Thoracic aorta (tissue), 2 donors: Measurements from ENCODE around the gene STK36. TPM values are rescaled to one million over a fixed set of nuclear protein-coding genes. Genes with fewer than 3 reads are reported as not detected.

ENCODE experiments used
- ATAC-seq: fragments of 150-250 bp; one replicate; pipeline ENCODE4 v1.8.0; 2017; ENCODE audit warnings: low read depth; ENCODE audit not compliant: insufficient number of reproducible peaks, low FRiP score
- DNase-seq: peaks from one replicate; pipeline ENCODE4 v3.0.0-alpha.2; 2020; ENCODE audit warnings: low spot score
- H3K27ac ChIP-seq, 2 donors: fragments of 200-600 bp; sonication (generic); 1 replicate in 1 of 2; 2 replicates in 1 of 2; pipeline ENCODE4 v1.5.1; 2016; ENCODE audit warnings: mild to moderate bottlenecking in 2 of 2, moderate library complexity in 2 of 2
- H3K27me3 ChIP-seq: fragments of 200-600 bp; sonication (generic); replicated peaks from 2 replicates; pipeline ENCODE4 v1.6.0; 2016; ENCODE audit warnings: mild to moderate bottlenecking; ENCODE audit not compliant: insufficient read depth
- H3K36me3 ChIP-seq: fragments of 200-600 bp; sonication (generic); one replicate; pipeline ENCODE4 v1.5.1; 2016
- H3K4me1 ChIP-seq, 2 donors: fragments of 200-600 bp; sonication (generic); 1 replicate in 1 of 2; 2 replicates in 1 of 2; pipeline versions ENCODE4 v1.5.1 to v1.6.0; 2016; ENCODE audit warnings: low read depth in 2 of 2, mild to moderate bottlenecking in 1 of 2; ENCODE audit not compliant: control insufficient read depth in 1 of 2
- H3K4me3 ChIP-seq: fragments of 200-600 bp; sonication (generic); 2 replicates; pipeline ENCODE4 v1.5.1; 2016; ENCODE audit warnings: mild to moderate bottlenecking
- H3K9me3 ChIP-seq: fragments of 200-600 bp; sonication (generic); 2 replicates; pipeline ENCODE4 v1.5.1; 2016
- CTCF ChIP-seq: fragments of 200-600 bp; sonication (generic); IDR thresholded peaks from one replicate; pipeline ENCODE4 v1.5.1; 2019; ENCODE audit warnings: antibody characterized with exemption
- total RNA-seq, 2 donors: library from RNA; depleted of rRNA; stranded (reverse); fragments of >200 nt; gene quantifications; one replicate each; pipeline versions ENCODE4 v1.1.0 to v1.2.3, GENCODE V29; 2016

The STK36 gene
- total RNA-seq, 2 donors from 2014 or later, result 26.0 to 55.4 TPM

DNA sequence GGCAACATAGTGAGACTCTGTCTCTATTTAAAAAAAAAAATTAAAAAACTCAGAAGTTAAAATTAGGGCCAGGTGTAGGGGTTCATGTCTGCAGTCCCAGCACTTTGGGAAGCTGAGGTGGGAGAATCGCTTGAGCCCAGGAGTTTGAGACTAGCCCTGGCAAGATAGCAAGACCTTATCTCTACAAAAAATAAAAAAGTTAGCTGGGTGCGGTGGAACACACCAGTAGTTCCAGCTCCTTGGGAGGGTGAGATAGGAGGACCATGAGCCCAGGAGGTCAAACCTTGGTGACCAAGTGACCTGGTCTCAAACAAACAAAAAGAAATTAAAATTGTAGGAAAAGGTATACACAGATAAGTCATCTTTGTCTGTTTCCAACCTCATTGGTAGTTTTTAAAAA lies 50.0 kb downstream of the STK36 start:
- no peaks in the 10 kb centered on the region for H3K36me3 ChIP-seq
- no peak overlapping the region for H3K4me3 ChIP-seq
- H3K27me3 ChIP-seq, result no peaks in the 10 kb centered on the region
- TF ChIP-seq CTCF, result no peak
- H3K27ac ChIP-seq, result no peak overlapping the region
- ATAC-seq (no peak), DNase-seq (no peak)
- H3K9me3 ChIP-seq, result peaks cover 15% of the 10 kb centered on the region
- H3K4me1 ChIP-seq, result peaks cover 3 to 4% of the 10 kb centered on the region in 2 donors

DNA sequence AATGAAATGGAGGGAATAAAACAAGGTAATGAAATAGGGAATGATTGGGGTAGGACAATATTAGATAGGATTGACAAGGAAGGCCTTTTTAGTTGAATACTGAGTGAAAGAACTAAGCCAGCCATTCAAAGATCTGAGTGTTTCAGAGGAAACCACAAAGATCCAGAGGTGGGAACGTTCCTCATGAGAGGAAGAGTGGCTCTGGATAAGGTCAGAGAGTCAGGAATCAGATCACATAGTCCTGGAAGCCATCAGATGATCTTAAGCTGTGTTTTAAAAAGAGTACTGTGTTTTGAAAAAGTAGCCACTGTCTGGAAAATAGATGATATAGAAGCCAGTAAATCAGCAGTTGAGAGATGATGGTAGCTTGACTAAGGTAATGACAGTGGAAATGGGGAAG lies 50.5 kb downstream of the STK36 start:
- H3K9me3 ChIP-seq, result peaks cover 17% of the 10 kb centered on the region
- no peak overlapping the region for H3K27ac ChIP-seq
- no peak for TF ChIP-seq CTCF
- no peaks in the 10 kb centered on the region for H3K27me3 ChIP-seq
- ATAC-seq (no peak), DNase-seq (no peak)
- no peak overlapping the region for H3K4me3 ChIP-seq
- no peaks in the 10 kb centered on the region for H3K36me3 ChIP-seq
- H3K4me1 ChIP-seq, result peaks cover under 1 to 3% of the 10 kb centered on the region in 2 donors

GRCh38 chr2:218722876-218723785 lies 51.2 kb downstream of the STK36 start:
- H3K4me1 ChIP-seq, result peaks cover 0 to 3% of the 10 kb centered on the region in 2 donors
- no peaks in the 10 kb centered on the region for H3K27me3 ChIP-seq
- TF ChIP-seq CTCF, result no peak
- no peak for DNase-seq
- H3K27ac ChIP-seq, result no peak overlapping the region
- no peak for ATAC-seq
- no peak overlapping the region for H3K4me3 ChIP-seq
- H3K9me3 ChIP-seq, result peaks cover 19% of the 10 kb centered on the region
- H3K36me3 ChIP-seq, result no peaks in the 10 kb centered on the region

GRCh38 chr2:218726004-218726574 lies 54.2 kb downstream of the STK36 start:
- peaks cover 19% of the 10 kb centered on the region for H3K9me3 ChIP-seq
- no peaks in the 10 kb centered on the region for H3K27me3 ChIP-seq
- no peak for DNase-seq
- no peak overlapping the region for H3K27ac ChIP-seq
- TF ChIP-seq CTCF, result no peak
- no peak for ATAC-seq
- H3K4me3 ChIP-seq, result no peak overlapping the region
- peaks cover 2 to 3% of the 10 kb centered on the region in 2 donors for H3K4me1 ChIP-seq
- H3K36me3 ChIP-seq, result no peaks in the 10 kb centered on the region

GRCh38 chr2:218727502-218728165 lies 55.7 kb downstream of the STK36 start:
- DNase-seq (no peak), ATAC-seq (no peak)
- TF ChIP-seq CTCF, result peak; percentile 45
- Histone ChIP-seq H3K36me3 (no peaks in the 10 kb centered on the region), H3K27ac (no peak overlapping the region), H3K4me1 (peaks cover 10 to 14% of the 10 kb centered on the region in 2 donors), H3K27me3 (no peaks in the 10 kb centered on the region), H3K4me3 (no peak overlapping the region), H3K9me3 (peaks cover 19% of the 10 kb centered on the region)
